Calu3 (cell line): ENCODE data around the gene KIAA1958. TPM values are rescaled to one million over a fixed set of nuclear protein-coding genes. Genes with fewer than 3 reads are reported as not detected.
"Not testable (repeated sequence)": the region's sequence is repeated elsewhere in the genome, so short reads cannot be mapped to it uniquely, and the experiment has no call there.

Experiments
- BruUV-seq: library from RNA; stranded (reverse); fragments of 400-500 nt; replicated peaks from 2 replicates; lab custom pipeline; 2021; lab: Mats Ljungman, UMichigan
- CTCF ChIA-PET: fragments of 300-600 bp; sonication (Branson Sonifier 250); formaldehyde crosslinking; loops from one replicate; lab custom pipeline; 2022; ENCODE audit warnings: antibody characterized with exemption; lab: Charles Lee
- DNase-seq: peaks from one replicate; pipeline ENCODE4 v3.0.0; 2022
- H3K27ac Mint-ChIP-seq: one replicate; pipeline ENCODE4 v1.8.0; 2022; ENCODE audit warnings: mixed read lengths; ENCODE audit not compliant: unreplicated experiment
- H3K27me3 Mint-ChIP-seq: one replicate; pipeline ENCODE4 v1.8.0; 2022; ENCODE audit warnings: mixed read lengths; ENCODE audit not compliant: unreplicated experiment
- H3K36me3 Mint-ChIP-seq: one replicate; pipeline ENCODE4 v1.8.0; 2022; ENCODE audit warnings: mild to moderate bottlenecking, moderate library complexity, mixed read lengths; ENCODE audit not compliant: insufficient read depth, unreplicated experiment
- H3K4me1 Mint-ChIP-seq: one replicate; pipeline ENCODE4 v1.8.0; 2022; ENCODE audit warnings: mild to moderate bottlenecking, low read depth, mixed read lengths; ENCODE audit not compliant: unreplicated experiment
- H3K4me3 Mint-ChIP-seq: one replicate; pipeline ENCODE4 v1.8.0; 2022; ENCODE audit warnings: mild to moderate bottlenecking, low read depth, moderate library complexity, mixed read lengths; ENCODE audit not compliant: unreplicated experiment
- H3K9me3 Mint-ChIP-seq: one replicate; pipeline ENCODE4 v1.8.0; 2022; ENCODE audit warnings: low read depth, mixed read lengths; ENCODE audit not compliant: unreplicated experiment
- CTCF ChIP-seq: fragments of 200-600 bp; IDR thresholded peaks from one replicate; pipeline ENCODE4 v1.8.0; 2022; ENCODE audit warnings: antibody characterized with exemption; ENCODE audit not compliant: unreplicated experiment
- intact Hi-C: fragments of 100-400 bp; cut with micrococcal nuclease; formaldehyde crosslinking; loops from one replicate; pipeline ENCODE4 v1.10.0; 2022; ENCODE audit not compliant: unreplicated experiment
- total RNA-seq: library from RNA; stranded (reverse); gene quantifications from 2 replicates; pipeline ENCODE4 v1.2.3, GENCODE V29; 2022

Gene KIAA1958
- total RNA-seq, 1 experiment from 2014 or later = 13.0 TPM

GRCh38 chr9:112505607-112506006, 19.0 kb downstream of the KIAA1958 start:
- no peak for DNase-seq
- intact Hi-C loops = no loop called here
- H3K4me3 Mint-ChIP-seq = no peak overlapping the region
- H3K36me3 Mint-ChIP-seq = no peaks in the 10 kb centered on the region
- H3K4me1 Mint-ChIP-seq = peaks cover 17% of the 10 kb centered on the region
- CTCF ChIA-PET = no interaction called here
- no peaks in the 10 kb centered on the region for H3K9me3 Mint-ChIP-seq
- no TSS peak for BruUV-seq
- H3K27ac Mint-ChIP-seq = no peak overlapping the region
- TF ChIP-seq CTCF = no peak
- no peaks in the 10 kb centered on the region for H3K27me3 Mint-ChIP-seq

DNA sequence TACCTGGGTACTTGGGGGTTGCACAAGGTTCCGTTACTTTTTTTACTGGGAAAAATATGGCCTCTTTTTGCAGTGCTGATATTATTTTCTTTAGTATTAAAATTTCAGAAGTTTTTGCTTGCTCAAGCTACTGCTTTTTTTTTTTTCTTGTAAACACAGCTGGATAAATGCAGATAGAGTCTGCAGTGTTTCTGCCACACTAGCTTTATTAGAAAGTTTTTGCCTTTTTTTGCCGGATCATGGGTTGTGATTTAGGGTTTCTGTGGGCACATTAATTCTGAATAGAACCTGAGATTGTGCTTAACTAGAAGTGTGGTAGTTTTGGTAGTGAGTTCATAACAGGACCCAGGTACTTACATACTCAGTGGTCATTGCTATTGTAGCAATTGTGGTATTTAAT, 19.9 kb downstream of the KIAA1958 start:
- peaks cover 11% of the 10 kb centered on the region for H3K4me1 Mint-ChIP-seq
- H3K9me3 Mint-ChIP-seq = no peaks in the 10 kb centered on the region
- no peak for TF ChIP-seq CTCF
- H3K27me3 Mint-ChIP-seq = no peaks in the 10 kb centered on the region
- H3K4me3 Mint-ChIP-seq = no peak overlapping the region
- CTCF ChIA-PET = no interaction called here
- intact Hi-C loops = no loop called here
- DNase-seq = no peak
- H3K36me3 Mint-ChIP-seq = no peaks in the 10 kb centered on the region
- no TSS peak for BruUV-seq
- H3K27ac Mint-ChIP-seq = no peak overlapping the region

DNA sequence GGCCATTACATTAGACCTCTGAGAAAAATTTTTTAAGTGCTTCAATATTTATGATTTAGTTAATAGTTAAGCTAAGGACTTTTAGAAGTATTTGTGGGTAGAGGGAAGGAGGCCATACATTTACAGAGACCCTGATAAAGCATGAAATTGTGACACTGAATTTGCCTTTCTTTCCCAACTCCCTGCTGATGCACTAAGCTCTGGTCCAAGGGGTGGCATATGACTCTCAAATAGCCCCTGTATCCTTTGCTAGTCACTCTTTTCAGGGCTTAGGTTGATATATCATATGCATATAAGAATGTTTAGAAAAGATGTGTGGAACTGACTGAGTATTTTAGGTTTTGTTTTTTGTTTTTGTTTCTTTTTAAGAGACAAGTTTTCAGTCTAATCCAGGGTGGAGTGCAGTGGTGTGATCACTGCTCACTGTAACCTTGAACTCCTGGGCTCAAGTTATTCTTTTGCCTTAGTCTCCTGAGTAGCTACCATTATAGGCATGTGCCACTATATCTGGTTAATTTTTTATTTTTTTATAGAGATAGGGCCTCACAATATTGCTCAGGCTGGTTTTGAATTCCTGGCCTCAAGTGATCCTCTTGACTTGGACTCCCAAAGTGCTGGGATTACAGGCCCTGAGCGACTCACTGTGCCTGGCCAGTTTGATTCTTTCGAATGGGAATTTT, 20.5 kb downstream of the KIAA1958 start:
- no peak overlapping the region for H3K27ac Mint-ChIP-seq
- intact Hi-C loops = no loop called here
- CTCF ChIA-PET = no interaction called here
- no peaks in the 10 kb centered on the region for H3K9me3 Mint-ChIP-seq
- TF ChIP-seq CTCF = no peak
- DNase-seq = no peak
- H3K36me3 Mint-ChIP-seq = no peaks in the 10 kb centered on the region
- no TSS peak for BruUV-seq
- no peak overlapping the region for H3K4me3 Mint-ChIP-seq
- H3K4me1 Mint-ChIP-seq = peaks cover 9% of the 10 kb centered on the region
- no peaks in the 10 kb centered on the region for H3K27me3 Mint-ChIP-seq

- Mint-ChIP-seq H3K27ac (no peak overlapping the region), H3K36me3 (no peaks in the 10 kb centered on the region), H3K4me1 (peaks cover 9% of the 10 kb centered on the region), H3K4me3 (no peak overlapping the region), H3K9me3 (no peaks in the 10 kb centered on the region), H3K27me3 (no peaks in the 10 kb centered on the region)
- DNase-seq = no peak
- no peak for TF ChIP-seq CTCF
- BruUV-seq = no TSS peak
- intact Hi-C loops = no loop called here
- CTCF ChIA-PET = interaction anchor here (0.8 kb wide), 1 partner anchor 69 kb away, joined by 3 read pairs; no protein-coding TSS in a partner anchor
Measured at GRCh38 chr9:112508377-112508776, 21.8 kb downstream of the KIAA1958 start.

DNA sequence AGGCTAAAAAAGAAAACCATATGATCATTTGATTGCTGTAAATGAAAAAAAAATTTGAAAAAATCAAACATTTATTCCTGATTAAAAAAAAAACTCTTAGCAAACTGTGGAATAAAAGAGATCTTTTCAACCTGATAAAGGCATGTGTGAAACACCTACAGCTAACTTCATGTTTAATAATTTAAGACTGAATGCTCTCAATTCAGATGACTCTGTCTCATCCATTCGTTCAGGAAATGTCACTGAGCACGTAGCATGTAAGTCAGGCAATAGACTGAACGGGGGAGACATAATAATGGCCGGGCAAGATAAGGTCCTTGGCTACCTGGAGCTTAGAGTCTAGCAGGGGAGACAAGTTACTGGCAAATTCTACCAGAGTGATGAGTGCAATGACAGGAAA, 25.8 kb downstream of the KIAA1958 start:
- BruUV-seq, H3K27ac Mint-ChIP-seq: not testable (repeated sequence)

More for the DNA sequence above, 25.8 kb downstream of the KIAA1958 start:
- H3K27me3 Mint-ChIP-seq, intact Hi-C loops, H3K4me3 Mint-ChIP-seq, CTCF ChIA-PET, DNase-seq, H3K9me3 Mint-ChIP-seq, H3K4me1 Mint-ChIP-seq, H3K36me3 Mint-ChIP-seq: not testable (repeated sequence)
